ENCODE measurements around the gene PCYT2.

PCYT2 gene

GRCh38 chr17:81851423-81851822 is 59.8 kb downstream of the PCYT2 start:
- no peak for DNase-seq
